ENCODE results near the gene TAAR1.
"Not testable (repeated sequence)": the region's sequence is repeated elsewhere in the genome, so short reads cannot be mapped to it uniquely, and the experiment has no call there.

The TAAR1 gene, protein sequence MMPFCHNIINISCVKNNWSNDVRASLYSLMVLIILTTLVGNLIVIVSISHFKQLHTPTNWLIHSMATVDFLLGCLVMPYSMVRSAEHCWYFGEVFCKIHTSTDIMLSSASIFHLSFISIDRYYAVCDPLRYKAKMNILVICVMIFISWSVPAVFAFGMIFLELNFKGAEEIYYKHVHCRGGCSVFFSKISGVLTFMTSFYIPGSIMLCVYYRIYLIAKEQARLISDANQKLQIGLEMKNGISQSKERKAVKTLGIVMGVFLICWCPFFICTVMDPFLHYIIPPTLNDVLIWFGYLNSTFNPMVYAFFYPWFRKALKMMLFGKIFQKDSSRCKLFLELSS

DNA sequence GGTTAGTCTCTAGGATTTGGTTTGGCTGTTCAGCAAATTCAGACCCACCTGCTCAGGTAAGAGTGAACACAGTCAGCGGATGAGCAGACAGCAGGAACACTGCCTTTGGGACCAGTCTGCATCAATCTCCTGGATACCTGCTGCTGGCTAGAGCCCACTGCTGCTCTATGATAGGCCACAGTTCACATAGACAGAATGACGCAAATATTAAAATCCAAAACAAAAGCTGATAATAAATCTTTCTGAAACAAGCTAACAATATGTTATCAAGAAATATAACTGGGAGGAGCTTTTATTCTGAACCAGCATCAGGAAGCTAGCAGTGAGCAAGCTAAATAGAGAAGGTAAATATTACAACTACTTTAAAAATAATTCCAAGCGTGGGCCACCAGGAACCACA, at the start of gene TAAR1:
TSS of gene TAAR1 (minus strand) at position 101 of the 400 bp plus-strand sequence. CDS start 13,179 bp downstream, outside the sequence.
- DNase-seq (ENCODE audit: low spot score) = no peak

DNA sequence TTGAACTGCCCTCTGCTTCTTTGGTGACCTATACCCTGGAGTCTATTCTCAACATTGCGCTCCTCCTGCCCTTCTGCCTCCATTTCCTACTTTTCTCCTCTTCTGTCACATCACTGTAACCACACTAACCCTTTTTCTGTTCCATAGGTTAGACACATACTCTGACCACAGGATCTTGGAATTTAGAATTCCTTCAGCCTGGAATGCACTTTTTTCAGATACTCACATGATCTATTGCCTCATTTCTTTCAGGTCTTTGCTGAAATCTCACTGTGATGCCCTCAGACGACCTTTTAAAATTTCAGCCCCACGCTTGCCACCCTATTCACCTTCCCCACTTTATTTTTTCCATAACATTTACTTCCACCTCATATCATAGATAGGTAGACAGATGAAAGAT, 49.8 kb upstream of the TAAR1 start:
- DNase-seq (ENCODE audit: low spot score) = no peak

DNA sequence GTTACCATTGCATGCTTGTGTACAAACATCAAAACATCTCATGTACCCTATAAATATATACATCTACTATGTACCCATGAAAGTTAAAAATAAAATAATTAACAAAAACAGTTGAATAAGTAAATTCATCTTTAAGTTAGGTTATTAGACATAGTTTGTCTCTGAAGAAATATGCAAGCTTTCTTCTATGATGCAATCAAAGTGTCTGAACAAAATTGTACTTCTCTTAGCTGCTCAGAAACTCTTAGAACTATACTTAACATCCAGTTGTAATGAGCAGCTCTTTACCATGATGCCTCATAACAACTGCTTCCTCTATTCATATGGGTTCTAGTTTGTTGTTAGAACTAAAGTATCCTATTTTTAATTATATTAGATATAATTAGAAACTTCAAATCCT, 49.0 kb upstream of the TAAR1 start:
- no peak for DNase-seq (ENCODE audit: low spot score)

DNA sequence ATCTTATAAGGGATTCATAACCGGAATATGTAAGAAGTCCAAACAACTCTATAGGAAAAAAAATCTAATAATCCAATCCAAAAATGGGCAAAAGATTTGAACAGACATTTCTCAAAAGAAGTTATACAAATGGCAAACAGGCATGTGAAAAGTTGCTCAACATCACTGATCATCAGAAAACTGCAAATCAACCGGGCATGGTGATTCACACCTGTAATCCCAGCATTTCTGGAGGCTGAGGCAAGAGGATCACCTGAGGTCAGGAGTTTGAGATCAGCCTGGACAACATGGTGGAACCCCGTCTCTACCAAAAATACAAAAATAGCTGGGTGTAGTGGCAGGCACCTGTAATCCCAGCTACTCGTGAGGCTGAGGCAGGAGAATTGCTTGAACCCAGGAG, 47.8 kb upstream of the TAAR1 start:
- not testable (repeated sequence) for DNase-seq (ENCODE audit: low spot score)

DNA sequence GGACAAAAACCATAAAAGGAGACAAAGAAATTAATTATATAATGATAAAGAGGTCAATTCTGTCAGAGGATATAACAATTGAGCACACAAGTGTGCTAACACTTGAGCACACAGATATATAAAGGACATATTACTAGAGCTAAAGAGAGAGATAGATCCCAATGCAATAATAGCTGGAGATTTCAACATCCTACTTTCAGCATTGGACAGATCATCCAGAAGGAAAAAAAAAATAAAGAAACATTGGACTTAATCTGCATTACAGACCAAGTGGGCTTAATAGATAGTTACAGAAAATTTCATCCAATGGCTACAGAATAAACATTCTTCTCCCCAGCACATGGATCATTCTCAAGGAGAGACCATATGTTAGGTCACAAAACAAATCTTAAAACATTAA, 45.0 kb upstream of the TAAR1 start:
- no peak for DNase-seq (ENCODE audit: low spot score)

DNA sequence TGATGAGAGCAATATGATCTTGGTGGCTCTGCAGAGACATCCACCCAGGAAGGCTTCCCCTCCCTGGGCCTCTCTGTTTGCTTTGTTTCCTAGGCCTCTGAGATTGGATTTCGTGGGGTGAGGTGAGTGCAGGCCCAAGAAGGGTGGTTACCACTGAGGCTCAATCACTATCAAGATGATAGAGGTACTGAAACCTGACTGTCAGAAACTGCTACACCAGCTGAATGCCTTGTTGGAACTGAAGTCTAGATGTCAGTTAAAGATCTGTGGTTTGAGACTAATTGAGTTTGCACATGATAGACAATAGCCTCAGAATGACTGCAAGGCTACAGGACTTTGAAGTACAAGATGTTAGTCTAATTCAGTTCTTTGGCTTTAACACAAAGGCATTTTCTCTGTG, 39.6 kb upstream of the TAAR1 start:
- DNase-seq (ENCODE audit: low spot score) = no peak

DNA sequence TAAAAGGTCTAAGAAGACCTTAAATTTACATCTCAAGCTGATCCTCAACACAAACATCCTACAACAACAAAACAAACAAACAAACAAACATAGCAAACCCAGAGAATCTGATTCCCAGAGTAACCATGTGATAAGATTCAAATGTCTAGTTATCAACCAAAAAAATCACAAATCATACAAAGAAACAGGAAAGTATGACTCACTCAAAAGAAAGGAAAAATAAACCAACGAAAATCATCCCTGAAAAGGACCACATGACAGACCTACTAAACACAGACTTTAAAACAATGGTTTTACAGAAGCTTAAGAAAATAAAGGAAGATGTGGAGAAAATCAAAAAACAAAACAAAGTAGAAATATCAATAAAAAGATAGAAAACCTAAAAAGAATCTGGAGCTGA, 36.8 kb upstream of the TAAR1 start:
- DNase-seq (ENCODE audit: low spot score) = no peak

DNA sequence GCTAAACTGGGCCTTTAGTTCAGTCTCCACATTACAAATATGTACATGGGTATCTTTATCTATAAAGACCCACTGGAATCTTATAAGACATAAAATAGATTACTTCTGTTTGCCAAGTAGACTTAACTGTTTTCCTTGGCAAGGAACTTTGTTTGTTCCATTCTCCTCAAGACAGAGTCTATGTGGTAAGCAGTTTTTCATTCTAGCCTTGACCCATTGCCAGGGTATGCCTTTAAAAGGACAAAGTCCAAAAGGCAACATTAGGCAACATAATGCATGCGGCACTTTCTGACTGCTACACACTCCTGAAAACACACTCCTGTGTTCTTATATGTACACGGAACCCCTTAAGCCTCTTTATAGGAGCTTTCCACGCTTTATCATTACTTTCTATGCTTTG, 34.5 kb upstream of the TAAR1 start:
- DNase-seq (ENCODE audit: low spot score) = no peak

DNA sequence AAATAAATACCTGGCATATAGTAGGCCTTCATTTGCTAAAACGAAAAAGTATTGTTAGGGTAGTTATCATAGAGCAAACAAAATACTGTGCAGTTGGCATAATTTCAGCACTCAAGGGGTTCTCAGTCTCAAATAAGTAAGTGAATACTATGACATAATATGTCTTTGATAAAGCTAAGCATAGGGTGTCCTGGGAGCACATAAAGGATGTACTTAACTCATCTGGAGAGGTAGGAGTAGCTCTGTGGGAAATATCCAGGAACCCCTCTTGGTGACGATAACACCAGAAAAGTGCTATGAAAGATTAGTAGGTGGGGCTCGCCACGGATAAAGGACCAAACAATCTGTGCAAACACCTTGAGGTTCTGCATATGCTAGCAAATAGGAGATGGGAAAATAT, 31.7 kb upstream of the TAAR1 start:
- DNase-seq (ENCODE audit: low spot score) = no peak

DNA sequence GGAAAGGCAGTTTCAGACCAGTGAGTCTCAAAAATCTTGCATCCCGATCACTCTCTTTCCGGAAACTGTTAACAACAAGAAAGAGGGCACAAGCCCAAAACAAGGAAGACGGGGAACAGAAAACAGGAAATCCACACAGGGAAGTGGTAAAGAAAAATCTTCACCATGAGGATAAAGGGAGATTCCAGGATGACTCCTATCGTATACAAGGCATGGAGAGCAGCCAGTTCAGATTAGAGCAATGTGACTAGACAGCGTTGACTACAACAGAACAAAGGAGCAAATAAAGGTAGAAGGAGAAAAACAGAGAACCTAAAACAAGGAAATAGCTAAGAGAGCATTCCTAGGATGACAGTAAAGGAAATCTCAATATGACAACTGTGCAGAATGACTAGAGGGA, 28.3 kb upstream of the TAAR1 start:
- no peak for DNase-seq (ENCODE audit: low spot score)

DNA sequence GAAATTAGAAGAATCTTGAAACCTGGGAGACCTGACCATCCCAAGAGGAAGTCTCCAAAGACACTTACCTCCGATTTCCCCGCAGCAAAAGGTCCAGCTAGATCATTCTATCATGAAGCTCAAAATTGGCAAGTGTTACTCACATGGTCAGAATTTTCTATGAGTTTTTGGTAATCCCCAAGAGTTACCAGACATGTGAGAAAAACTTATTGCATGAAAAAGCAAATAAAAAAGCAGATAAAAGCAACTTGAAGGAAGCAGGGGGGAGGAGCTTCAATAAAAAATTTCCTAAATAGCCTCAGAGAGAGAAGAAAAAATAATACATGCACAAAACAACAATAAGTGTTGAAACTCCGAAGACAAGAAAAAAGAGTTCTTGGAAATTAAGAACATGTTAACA, 27.5 kb upstream of the TAAR1 start:
- DNase-seq (ENCODE audit: low spot score) = no peak

DNA sequence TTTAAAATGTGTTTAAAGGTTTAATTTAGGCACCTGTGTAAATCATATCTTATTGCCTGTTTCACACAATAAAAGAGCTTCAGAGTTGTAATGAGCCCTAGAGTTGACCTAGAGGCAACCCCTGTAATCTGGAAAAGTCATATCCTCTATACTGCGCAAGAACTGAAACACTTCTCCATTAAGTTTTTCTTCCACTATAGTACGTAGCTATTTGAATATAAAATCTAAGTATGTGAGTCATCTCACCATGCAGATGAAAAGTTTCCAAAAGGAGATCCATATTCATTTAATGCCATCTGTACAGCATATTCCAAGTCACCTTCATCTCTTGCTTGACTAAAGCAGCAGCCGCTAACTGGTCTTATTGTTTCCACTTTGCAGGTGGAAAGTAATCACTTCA, 26.0 kb upstream of the TAAR1 start:
- DNase-seq (ENCODE audit: low spot score) = no peak

DNA sequence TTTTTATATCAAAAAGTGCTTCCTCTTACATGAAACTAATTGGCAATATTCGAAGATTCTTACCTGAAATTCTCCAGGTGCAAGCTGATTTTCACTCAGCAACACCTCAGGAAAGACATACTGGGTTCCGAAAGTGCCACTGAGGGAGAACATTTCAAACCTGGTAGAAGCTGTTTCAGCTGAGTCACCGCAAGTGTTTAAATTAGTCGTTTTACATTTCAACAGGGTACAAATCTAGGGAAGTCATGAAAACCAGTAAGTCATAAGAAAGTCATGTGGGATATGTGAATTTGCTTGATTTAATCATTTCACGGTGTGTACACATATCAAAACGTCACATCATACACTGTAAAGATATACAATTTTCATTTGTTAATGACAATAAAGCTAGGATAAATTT, 25.3 kb upstream of the TAAR1 start:
- DNase-seq (ENCODE audit: low spot score) = no peak

DNA sequence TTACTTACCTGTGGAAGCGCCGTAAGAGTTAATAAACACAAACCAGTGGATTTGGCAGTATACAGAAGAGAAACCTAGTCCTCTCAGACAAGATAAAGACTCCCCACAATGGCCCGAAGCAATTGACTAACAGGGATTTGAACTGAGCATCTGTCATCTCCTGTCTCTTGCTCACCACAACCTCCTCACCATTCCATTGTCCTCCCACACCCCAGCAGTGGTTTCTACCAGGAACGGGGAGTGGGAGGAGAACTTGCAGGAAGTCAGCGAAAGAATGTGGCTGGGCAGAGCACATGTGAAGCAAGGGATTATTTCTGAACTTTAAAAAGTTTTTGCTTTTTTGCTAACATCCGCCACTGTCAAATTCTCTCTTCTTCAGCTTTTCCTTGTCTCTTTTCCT, 24.6 kb upstream of the TAAR1 start:
- DNase-seq (ENCODE audit: low spot score) = peak; percentile 40

DNA sequence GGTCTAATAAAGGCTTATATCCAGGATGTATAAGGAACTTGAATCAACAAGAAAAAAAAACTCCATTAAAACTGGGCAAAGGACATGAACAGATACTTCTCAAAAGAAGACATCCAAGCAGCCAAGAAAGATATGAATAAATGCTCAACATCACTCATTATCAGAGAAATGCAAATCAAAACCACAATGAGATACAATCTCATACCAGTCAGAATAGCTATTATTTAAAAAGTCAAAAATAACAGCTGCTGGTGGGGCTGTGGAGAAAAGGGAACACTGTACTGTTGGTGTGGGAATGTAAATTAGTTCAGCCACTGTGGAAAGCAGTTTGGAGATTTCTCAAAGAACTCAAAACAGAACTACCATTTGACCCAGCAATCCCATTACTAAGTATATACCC, 20.1 kb upstream of the TAAR1 start:
- not testable (repeated sequence) for DNase-seq (ENCODE audit: low spot score)

DNA sequence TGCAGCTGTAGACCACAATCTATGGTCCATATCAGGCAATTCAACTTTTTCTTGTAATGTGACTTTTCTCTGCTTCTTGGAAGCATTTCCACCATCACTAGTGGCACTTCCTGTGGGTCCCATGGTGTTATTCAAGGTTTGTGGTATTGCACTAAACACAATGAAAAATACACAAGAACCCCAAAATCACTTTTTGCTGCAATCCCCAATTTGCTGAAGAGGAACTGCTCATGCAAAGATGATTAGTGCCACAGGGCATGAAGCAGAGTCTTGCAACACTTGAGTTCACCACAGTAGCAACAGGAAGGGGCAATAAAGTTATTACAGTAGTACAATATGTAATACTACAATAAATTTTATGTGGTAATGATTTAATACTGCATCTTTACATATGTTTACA, 16.8 kb upstream of the TAAR1 start:
- DNase-seq (ENCODE audit: low spot score) = no peak

DNA sequence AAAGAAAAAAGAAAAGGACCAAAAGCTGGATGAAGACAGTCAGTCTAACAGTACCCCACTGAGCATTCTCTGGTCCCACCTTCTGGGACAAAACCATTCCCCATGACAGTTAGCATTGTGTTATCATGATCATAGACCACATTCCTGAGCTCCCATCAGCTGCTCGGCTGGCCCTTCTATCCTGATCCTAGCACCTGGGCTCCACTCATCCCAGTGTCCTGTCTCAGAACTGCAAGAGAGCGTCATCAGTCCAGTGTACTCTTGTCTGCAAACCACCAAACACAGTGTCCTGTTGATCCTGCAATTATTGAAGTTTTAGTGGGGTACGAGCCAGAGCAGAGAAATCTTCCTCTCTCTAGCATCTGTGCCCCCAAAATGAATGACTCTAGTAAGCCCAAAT, 16.0 kb upstream of the TAAR1 start:
- DNase-seq (ENCODE audit: low spot score) = no peak

DNA sequence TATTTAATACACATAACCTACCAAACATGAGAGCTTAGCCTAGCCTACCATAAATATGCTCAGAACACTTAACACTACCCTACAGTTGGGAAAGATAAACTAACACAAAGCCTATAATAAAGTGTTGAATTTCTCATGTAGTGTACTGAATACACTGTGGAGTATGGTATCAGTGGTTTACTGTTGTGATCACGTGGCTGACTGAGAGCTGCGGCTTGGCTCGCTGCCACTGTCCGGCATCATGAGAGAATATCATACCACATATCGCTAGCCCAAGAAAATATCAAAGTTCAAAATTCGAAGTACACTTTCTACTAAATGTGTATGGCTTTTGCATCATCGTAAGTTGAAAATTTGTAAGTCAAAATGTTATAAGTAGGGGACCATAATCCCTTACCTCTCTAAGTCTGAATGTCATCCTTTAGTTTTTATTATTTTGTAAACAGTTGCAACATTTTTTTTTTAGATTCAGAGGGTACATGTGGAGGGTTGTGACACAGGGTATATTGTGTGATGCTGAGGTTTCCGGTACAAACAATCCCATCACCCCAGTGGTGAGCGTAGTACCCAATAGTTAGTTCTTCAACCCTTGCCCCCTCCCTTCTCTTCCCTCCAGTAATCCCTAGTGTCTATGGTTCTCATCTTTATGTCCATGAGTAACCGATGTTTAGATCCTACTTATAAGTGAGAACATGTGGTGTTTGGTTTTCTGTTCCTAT, 14.6 kb upstream of the TAAR1 start:
- no peak for DNase-seq (ENCODE audit: low spot score)

DNA sequence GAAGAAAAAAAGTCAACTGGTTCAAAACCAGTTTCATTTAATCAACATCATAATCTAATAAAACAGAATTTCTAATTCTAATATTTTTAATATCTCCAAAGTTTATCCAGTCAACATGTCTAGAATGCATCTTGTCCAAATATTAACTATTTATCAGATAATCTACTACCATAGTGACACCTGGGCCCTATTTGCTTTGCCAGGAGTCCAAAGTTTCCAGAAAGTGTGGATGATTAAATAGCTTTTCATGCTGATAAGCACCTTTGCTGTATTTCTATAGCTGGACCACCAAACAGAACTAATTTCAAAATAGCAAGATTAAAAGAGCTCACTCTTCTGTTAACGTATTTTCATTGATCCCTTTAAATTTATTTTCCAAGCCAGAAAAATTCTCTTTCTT, 12.3 kb upstream of the TAAR1 start:
- no peak for DNase-seq (ENCODE audit: low spot score)

DNA sequence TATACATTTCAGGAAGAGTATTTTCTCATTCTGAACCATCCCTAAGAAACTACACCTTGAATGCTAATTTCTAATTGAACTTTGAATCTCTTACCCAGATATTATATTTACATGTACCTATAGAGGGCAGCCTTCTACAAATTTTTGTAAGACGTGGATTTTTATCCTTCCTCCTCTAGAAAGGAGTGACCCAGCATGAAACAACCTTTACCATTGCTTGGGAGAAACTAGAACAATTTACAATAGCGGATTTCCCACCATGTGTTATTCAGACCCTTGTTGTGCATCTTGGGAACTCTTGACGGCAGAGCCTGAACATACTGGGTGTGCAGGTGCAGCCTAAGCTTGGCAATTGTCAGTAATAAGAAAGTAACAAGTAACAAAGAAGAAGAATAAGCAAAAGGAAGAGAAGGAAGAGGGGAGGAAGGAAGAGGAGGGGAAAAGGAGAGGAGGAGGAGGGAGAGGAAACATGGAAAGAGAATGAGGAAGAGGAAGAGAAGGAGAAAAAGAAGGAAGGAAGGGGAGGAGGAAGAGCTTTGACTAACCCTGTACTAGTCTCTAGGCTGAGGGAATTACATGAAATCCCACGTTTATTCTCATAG, 10.8 kb upstream of the TAAR1 start:
- peak; percentile 16 for DNase-seq (ENCODE audit: low spot score)

DNA sequence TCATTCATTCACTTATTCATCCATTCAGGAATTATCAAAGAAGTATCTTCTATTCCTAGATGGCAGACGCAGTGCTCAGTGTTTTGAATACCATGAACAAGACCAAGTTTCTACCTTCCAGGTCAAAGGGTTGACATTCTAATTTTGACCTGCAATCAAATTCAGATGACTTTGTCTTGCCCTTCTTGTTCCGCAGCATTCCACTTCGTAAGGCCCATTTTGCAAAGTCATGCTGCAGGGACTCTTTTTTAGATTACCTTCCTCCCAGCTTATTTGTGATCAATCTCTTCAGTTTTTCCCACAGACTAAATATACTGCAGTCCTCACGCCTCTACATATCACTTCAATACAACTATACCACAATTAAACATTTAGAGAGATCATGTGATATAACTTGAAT, 7.1 kb upstream of the TAAR1 start:
- no peak for DNase-seq (ENCODE audit: low spot score)

DNA sequence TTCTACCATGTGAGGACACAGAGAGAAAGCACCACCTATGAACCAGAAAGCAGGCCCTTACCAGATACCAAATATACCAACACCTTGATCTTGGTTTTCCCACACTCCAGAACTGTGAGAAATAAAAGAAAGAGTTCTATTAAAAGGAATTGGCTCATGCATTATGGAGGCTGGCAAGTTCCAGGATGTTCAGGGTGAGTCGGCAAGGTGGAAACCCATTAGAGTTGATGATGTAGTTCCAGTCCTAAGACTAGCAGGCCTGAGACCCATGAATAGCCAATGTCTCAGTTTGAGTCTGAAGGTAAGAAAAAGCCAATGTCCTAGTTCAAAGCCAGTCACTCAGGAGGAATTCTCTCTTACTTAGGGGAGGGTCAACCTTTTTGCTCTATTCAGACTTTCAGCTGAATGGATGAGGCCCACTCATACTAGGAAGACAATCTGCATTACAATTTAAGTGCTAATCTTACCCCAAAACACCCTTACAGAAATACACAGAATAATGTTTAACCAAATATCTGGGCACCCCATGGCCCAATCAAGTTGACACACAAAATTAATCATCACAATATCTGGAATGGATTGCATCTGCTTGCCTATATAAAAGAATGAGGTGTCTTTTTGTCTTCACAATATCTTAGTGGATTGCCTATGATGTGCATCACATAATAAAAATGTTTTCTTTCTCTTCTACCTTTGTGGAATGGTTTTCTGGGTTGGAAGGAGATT, 5.5 kb upstream of the TAAR1 start:
- no peak for DNase-seq (ENCODE audit: low spot score)

DNA sequence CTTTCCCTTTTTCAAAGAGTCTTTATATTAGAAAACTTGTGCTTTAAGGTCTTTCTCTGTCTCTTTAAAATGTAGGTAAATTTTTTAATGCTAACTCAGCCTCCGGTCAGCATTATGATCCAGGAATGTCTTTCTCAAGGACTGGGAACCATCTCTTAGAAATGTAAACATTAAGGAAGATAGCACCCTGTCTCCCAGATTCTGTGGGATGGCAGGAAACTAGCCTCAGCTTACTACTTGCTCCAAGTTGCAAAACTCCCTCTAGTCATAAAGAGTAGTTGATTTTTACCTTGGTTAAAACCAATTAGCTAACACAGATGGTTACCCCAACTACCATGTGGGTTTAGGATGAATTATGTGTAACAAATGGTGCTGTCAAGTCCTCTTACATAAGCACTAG, 4.7 kb upstream of the TAAR1 start:
- no peak for DNase-seq (ENCODE audit: low spot score)
